ENCODE results near the gene KREMEN1. TPM values are rescaled to one million over a fixed set of nuclear protein-coding genes. Genes with fewer than 3 reads are reported as not detected.

Gene KREMEN1
- total and polyA plus RNA-seq, 10 of the 15 experiments (the other 5 are each of a cell fraction or from before 2014, with no cell fraction given) = 0.10 to 2.5 (median 0.20) TPM; not detected in 1

DNA sequence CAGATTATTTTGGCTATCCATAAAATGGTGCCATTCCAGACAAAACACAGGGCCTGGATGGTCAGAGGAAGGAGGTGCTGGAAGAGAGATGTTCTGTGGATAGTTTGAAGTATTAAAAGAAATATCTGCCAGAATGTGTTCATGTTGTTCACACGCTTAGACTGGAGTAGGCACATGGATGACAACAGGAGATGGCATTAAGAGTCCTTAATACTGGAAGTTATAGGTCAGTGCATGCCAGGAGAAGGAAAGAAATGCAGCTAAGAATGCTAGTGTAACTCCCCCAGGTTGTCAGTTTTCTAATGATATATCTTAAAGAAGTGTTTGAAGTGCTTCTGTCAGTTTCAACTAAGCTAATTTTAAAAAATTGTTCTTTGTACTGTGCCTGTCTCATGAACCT is 20.2 kb downstream of the KREMEN1 start:
- H3K27me3 ChIP-seq (replicated peaks in 1 of 2; ENCODE audit: control insufficient read depth in 2 of 2, insufficient read depth in 2 of 2, low read length in 1 of 2) = no peaks in the 10 kb centered on the region
- no peak for ATAC-seq
- H3K4me2 ChIP-seq (ENCODE audit: control insufficient read depth, insufficient read depth) = no peak overlapping the region
- BruUV-seq (replicated peaks) = no TSS peak
- no peak overlapping the region for H3K4me3 ChIP-seq
- no peak overlapping the region for H3K9ac ChIP-seq (ENCODE audit: control insufficient read depth, insufficient read depth, low read length)
- FAIRE-seq = no peak
- no peak for TF ChIP-seq ZBTB4 (CRISPR knock-in tag; IDR thresholded peaks at IDR 0.05)
- no peak for TF ChIP-seq E2F4 (IDR thresholded peaks at IDR 0.05; ENCODE audit: low read depth, low read length)
- no peak for TF ChIP-seq SRF (IDR thresholded peaks at IDR 0.05; ENCODE audit: low read depth in 2 of 2, low read length in 2 of 2)
- TF ChIP-seq TBL1XR1 (IDR thresholded peaks at IDR 0.05; ENCODE audit: low read depth, low read length) = no peak
- TF ChIP-seq, protein P1, sequence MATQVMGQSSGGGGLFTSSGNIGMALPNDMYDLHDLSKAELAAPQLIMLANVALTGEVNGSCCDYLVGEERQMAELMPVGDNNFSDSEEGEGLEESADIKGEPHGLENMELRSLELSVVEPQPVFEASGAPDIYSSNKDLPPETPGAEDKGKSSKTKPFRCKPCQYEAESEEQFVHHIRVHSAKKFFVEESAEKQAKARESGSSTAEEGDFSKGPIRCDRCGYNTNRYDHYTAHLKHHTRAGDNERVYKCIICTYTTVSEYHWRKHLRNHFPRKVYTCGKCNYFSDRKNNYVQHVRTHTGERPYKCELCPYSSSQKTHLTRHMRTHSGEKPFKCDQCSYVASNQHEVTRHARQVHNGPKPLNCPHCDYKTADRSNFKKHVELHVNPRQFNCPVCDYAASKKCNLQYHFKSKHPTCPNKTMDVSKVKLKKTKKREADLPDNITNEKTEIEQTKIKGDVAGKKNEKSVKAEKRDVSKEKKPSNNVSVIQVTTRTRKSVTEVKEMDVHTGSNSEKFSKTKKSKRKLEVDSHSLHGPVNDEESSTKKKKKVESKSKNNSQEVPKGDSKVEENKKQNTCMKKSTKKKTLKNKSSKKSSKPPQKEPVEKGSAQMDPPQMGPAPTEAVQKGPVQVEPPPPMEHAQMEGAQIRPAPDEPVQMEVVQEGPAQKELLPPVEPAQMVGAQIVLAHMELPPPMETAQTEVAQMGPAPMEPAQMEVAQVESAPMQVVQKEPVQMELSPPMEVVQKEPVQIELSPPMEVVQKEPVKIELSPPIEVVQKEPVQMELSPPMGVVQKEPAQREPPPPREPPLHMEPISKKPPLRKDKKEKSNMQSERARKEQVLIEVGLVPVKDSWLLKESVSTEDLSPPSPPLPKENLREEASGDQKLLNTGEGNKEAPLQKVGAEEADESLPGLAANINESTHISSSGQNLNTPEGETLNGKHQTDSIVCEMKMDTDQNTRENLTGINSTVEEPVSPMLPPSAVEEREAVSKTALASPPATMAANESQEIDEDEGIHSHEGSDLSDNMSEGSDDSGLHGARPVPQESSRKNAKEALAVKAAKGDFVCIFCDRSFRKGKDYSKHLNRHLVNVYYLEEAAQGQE (IDR thresholded peaks at IDR 0.05; ENCODE audit: low read depth, low read length) = no peak
- TF ChIP-seq CBX5 (IDR thresholded peaks at IDR 0.05; ENCODE audit: low read depth) = no peak
- TF ChIP-seq SP1 (IDR thresholded peaks at IDR 0.05; ENCODE audit: low read depth, low read length) = no peak
- TF ChIP-seq STAT1 (conservative IDR thresholded peaks at IDR 0.05) = no peak
- TF ChIP-seq CHD4 (IDR thresholded peaks at IDR 0.05) = no peak
- TF ChIP-seq POLR2AphosphoS2 (IDR thresholded peaks at IDR 0.05; ENCODE audit: low read depth, low read length) = no peak
- TF ChIP-seq EED (IDR thresholded peaks at IDR 0.05; ENCODE audit: low read depth) = no peak
- TF ChIP-seq ZNF207 (IDR thresholded peaks at IDR 0.05; ENCODE audit: borderline replicate concordance) = no peak
- no peak for TF ChIP-seq ZNF24 (IDR thresholded peaks at IDR 0.05)
- no peak for TF ChIP-seq BCL11A (IDR thresholded peaks at IDR 0.05; ENCODE audit: low read depth, low read length)
- no peak for TF ChIP-seq RELA (IDR thresholded peaks at IDR 0.05; ENCODE audit: borderline replicate concordance, partially characterized antibody)
- POLR2A ChIA-PET = no interaction called here
- CTCF ChIA-PET = interaction anchor here (1.2 to 1.9 kb wide), 2 partner anchors 22 to 61 kb away, joined by 5 read pairs; no protein-coding TSS in a partner anchor
- H3K27ac ChIP-seq (ENCODE audit: control insufficient read depth, insufficient read depth) = no peak overlapping the region
- no peaks in the 10 kb centered on the region for H3K9me3 ChIP-seq (replicated peaks; ENCODE audit: control insufficient read depth, insufficient read depth, low read length)
- in situ Hi-C loops (cut with MboI) = no loop called here
- H3K4me1 ChIP-seq (ENCODE audit: control insufficient read depth, insufficient read depth, low read length) = no peaks in the 10 kb centered on the region
- no peaks in the 10 kb centered on the region for H3K79me2 ChIP-seq (ENCODE audit: control insufficient read depth, insufficient read depth, low read length)
- no peaks in the 10 kb centered on the region for H3K36me3 ChIP-seq (ENCODE audit: control insufficient read depth in 2 of 2, insufficient read depth in 2 of 2, low read length in 1 of 2)
- SMC1A ChIA-PET (ENCODE audit: uncharacterized antibody, unreplicated experiment) = interaction anchor here (0.7 to 1.4 kb wide), 3 partner anchors 10 to 52 kb away, joined by 3 to 4 read pairs (median 3); no protein-coding TSS in a partner anchor
- no peaks in the 10 kb centered on the region for H4K20me1 ChIP-seq (ENCODE audit: control insufficient read depth, insufficient read depth)
- 53% methylated on average over 1 of the region's 1 CpG for WGBS (ENCODE audit: insufficient coverage, insufficient replicate concordance, low lambda C conversion rate, missing lambda C conversion rate)
- RAD21 ChIA-PET (ENCODE audit: unreplicated experiment) = interaction anchor here (2.0 kb wide), 1 partner anchor 10 kb away, joined by 4 read pairs; no protein-coding TSS in a partner anchor
- no peak overlapping the region for H2AFZ ChIP-seq (ENCODE audit: control insufficient read depth, low read depth, low read length)
- no peak for DNase-seq (ENCODE audit: low read depth, low spot score)
- intact Hi-C loops (cut with micrococcal nuclease; ENCODE audit: unreplicated experiment) = no loop called here
